NT2/D1 (cell line): ENCODE results near the gene HLA-DPB1.
"Not testable (repeated sequence)": the region's sequence is repeated elsewhere in the genome, so short reads cannot be mapped to it uniquely, and the experiment has no call there.

ENCODE experiments used
- DNase-seq: peaks from one replicate; pipeline ENCODE4 v3.0.0-alpha.2; 2011; ENCODE audit warnings: low read depth, low spot score
- H3K27me3 ChIP-seq: 2 replicates; pipeline ENCODE4 v1.6.0; 2011; ENCODE audit warnings: mild to moderate bottlenecking; ENCODE audit not compliant: insufficient read length, insufficient read depth
- H3K36me3 ChIP-seq: 2 replicates; pipeline ENCODE4 v1.6.1; 2011; ENCODE audit warnings: mild to moderate bottlenecking, low read length, mixed read lengths; ENCODE audit not compliant: insufficient read depth, insufficient read length
- H3K4me1 ChIP-seq: 2 replicates; pipeline ENCODE4 v1.5.1; 2011; ENCODE audit not compliant: insufficient read depth, insufficient read length
- H3K4me3 ChIP-seq: 2 replicates; pipeline ENCODE4 v1.5.1; 2011; ENCODE audit warnings: low read depth; ENCODE audit not compliant: insufficient read length
- H3K9ac ChIP-seq: 2 replicates; pipeline ENCODE4 v1.6.0; 2011; ENCODE audit warnings: low read depth; ENCODE audit not compliant: insufficient read length
- H3K9me3 ChIP-seq: 2 replicates; pipeline ENCODE4 v1.5.1; 2011; ENCODE audit warnings: mild to moderate bottlenecking, low read length; ENCODE audit not compliant: insufficient read depth
- SUZ12 ChIP-seq: IDR thresholded peaks from 2 replicates; pipeline ENCODE4 v1.6.1; 2011; ENCODE audit not compliant: insufficient read length, insufficient read depth; ENCODE audit errors: extremely low read depth
- YY1 ChIP-seq: IDR thresholded peaks from 2 replicates; pipeline ENCODE4 v1.6.1; 2011; ENCODE audit not compliant: insufficient read length, insufficient read depth
- ZNF274 ChIP-seq: IDR thresholded peaks from 2 replicates; pipeline ENCODE4 v1.6.1; 2011; ENCODE audit warnings: mild to moderate bottlenecking, low read depth, low read length

The HLA-DPB1 gene

DNA sequence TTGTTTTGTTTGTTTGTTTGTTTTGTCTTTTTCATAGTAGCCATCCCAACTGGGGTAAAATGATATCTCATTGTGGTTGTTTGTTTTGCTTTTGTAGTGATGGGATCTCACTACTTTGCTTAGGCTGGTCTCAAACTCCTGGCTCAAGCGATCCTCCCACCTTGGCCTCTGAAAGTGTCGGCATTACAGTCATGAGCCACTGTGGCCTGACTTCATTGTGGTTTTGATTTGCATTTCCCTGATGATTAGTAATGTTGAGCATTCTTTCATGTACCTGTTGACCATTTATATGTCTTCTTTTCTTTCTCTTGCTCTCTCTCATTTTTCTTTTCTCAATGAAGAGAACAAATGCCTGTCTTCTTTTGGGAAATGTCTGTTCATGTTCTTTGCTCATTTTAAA lies 35.6 kb upstream of the HLA-DPB1 start:
- no peak overlapping the region for H3K9ac ChIP-seq
- DNase-seq, result no peak
- no peak overlapping the region for H3K4me3 ChIP-seq
- no peaks in the 10 kb centered on the region for H3K4me1 ChIP-seq
- H3K27me3 ChIP-seq, result no peaks in the 10 kb centered on the region
- H3K9me3 ChIP-seq, result no peaks in the 10 kb centered on the region
- TF ChIP-seq YY1 (no peak), ZNF274 (no peak), SUZ12 (no peak)
- H3K36me3 ChIP-seq, result no peaks in the 10 kb centered on the region

DNA sequence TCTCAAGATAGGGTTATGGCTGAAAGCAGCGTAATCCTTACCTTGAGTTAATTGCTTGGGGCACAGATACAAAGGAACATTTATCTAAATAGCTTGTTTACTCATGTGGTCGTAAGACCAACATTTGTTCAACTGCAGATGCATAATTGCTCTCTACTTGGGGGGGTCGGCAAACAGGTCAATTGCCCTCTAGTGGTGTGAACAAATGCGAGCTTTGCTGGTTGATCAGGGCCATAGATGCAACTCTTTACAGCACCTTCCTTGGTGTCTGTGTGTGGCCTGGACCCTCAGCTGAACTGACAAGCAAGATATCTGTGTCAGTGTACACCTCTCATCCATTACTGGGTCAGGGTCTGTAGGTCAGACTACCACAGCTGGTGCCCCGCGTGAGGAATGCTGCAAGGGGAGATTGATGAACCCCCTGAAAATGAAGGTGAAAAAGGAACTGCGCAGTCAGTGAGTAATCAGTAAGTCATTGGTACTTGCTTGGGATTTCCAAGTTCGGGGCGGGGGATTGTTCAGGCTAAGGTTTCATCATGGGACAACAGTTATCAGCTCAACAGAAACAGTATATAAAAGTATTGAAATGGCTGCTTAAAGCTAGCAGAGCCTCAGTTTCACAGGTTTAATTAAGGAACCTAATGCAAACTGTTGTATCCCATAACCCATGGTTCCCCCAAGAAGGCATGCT lies 26.3 kb upstream of the HLA-DPB1 start:
- no peak for DNase-seq
- no peak for TF ChIP-seq ZNF274
- TF ChIP-seq YY1, result no peak
- no peak for TF ChIP-seq SUZ12
- H3K4me1 ChIP-seq, result no peaks in the 10 kb centered on the region
- H3K4me3 ChIP-seq, result no peak overlapping the region
- no peaks in the 10 kb centered on the region for H3K9me3 ChIP-seq
- no peak overlapping the region for H3K9ac ChIP-seq
- no peaks in the 10 kb centered on the region for H3K36me3 ChIP-seq
- no peaks in the 10 kb centered on the region for H3K27me3 ChIP-seq

DNA sequence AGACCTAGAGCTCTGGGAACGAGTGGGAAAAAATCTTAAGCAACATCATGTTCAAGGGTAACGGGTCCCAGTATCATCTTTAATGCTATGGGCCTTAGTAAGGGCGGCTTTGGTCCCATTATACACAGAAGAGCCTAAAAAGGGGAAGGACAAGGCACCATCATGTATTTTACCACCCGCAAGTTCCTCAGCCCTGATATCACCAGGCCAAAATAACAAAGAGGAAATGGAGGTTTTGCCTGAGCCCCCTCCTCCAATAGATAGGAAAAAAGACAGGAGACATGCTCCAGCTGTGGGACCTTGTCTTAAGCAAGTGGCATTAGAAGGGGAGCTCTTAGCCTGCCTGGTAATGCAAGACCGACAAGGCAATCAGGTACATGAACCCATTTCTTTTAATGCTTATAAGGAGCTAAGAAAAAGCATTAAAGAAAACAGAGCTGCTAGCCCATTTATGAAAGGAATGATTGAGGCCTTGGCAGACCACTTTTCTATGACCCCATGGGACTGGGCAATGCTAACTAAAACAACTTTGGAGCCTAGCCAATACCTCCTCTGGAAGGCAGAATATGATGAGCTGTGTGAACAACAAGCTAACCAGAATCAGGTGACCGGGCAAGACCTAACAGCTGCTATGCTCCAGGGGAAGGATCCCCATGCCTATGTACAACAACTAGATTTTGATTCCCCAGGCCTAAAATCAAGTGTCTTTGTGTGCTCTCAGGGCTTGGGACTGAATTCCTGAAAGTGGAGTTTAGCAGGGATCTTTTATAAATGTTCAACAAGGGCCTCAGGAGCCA lies 25.6 kb upstream of the HLA-DPB1 start:
- Histone ChIP-seq H3K9me3 (no peaks in the 10 kb centered on the region), H3K36me3 (no peaks in the 10 kb centered on the region), H3K9ac (no peak overlapping the region), H3K4me1 (no peaks in the 10 kb centered on the region), H3K4me3 (no peak overlapping the region), H3K27me3 (no peaks in the 10 kb centered on the region)
- TF ChIP-seq YY1 (no peak), SUZ12 (no peak), ZNF274 (no peak)
- no peak for DNase-seq

DNA sequence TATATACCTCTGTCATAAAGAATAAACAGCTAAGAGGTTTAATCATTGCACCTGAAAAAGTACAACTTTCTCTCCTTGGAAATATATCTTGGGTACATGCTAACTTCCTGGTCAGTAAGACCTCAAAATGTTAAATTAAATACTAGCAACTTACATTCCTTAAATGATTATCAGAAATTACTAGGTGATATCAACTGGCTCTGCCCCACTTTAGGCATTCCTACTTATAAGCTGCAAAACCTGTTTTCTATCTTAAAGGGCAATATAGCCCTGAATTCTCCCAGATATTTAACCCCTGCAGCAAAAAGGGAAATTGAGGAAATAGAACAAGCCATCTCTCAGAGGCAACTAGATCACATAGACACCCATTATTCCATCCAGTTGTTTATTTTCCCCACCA lies 23.2 kb upstream of the HLA-DPB1 start:
- Histone ChIP-seq H3K27me3 (no peaks in the 10 kb centered on the region), H3K4me3 (no peak overlapping the region), H3K4me1 (no peaks in the 10 kb centered on the region), H3K36me3 (no peaks in the 10 kb centered on the region), H3K9ac (no peak overlapping the region), H3K9me3 (no peaks in the 10 kb centered on the region)
- no peak for DNase-seq
- TF ChIP-seq YY1, result no peak
- TF ChIP-seq SUZ12, result no peak
- TF ChIP-seq ZNF274, result no peak

DNA sequence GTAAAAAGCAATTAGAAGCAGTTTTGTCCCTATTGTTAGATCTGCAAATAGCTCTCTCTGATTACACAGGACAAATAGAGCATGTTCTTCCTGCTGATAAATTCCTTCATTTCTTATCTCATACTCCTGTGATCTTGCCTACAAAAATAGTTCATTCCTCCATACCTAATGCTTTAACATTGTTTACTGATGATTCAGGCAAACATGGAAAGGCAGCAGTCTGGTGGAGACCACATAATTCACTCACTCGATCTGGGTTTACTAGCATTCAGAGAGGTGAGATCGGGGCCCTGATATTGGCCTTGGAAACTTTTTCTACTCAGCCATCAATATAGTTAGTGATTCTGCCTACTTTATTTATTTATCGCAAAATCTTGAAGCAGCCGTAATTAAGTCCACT lies 22.6 kb upstream of the HLA-DPB1 start:
- Histone ChIP-seq H3K4me1 (no peaks in the 10 kb centered on the region), H3K36me3 (no peaks in the 10 kb centered on the region), H3K4me3 (no peak overlapping the region), H3K9me3 (no peaks in the 10 kb centered on the region), H3K27me3 (no peaks in the 10 kb centered on the region), H3K9ac (no peak overlapping the region)
- no peak for DNase-seq
- no peak for TF ChIP-seq YY1
- no peak for TF ChIP-seq SUZ12
- no peak for TF ChIP-seq ZNF274

DNA sequence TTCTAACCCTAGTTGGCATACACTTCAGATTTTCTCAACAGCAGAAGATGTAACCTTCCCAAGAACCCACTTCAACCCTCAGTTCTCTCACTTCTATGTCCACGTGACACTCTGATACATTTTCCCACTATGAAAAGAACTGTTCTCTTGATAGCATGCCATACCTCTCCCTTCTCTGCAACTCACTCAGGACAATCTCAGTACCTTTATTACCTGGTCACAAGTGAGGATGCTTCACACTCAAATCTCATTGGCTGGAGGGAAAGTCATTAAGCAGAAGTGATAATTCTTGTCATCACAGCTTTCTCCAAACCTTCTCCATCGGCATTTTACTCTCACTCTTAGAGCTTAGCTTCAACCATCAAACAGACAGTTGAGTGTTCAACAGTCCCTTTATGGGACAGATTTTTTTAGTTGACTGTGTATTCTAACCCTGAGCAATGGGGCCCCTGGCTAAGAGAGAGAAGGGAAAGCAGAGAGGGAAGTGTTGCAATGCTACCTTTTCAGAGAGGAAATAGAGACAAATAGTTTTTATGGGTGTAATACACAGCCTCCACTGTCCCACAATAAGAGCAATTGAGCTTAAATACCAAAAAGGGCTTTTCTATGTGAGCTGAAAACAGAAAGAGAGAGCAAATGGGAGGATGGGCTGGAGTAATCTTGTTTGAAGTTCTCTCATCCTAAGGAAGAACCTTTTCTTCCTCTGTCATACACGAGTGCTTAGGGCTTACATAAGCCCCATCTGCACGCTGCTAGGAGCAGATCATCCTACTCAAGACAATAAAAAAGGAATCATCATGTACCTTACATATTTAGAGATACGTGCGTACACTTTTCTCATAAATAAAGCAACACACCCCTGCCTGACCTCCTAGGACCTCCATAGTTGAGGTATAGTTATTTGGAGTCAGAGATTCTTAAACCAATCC lies 18.3 kb upstream of the HLA-DPB1 start:
- Histone ChIP-seq H3K27me3 (no peaks in the 10 kb centered on the region), H3K9me3 (peaks cover 4% of the 10 kb centered on the region), H3K9ac (no peak overlapping the region), H3K4me1 (no peaks in the 10 kb centered on the region), H3K36me3 (no peaks in the 10 kb centered on the region), H3K4me3 (no peak overlapping the region)
- no peak for DNase-seq
- TF ChIP-seq ZNF274 (no peak), YY1 (no peak), SUZ12 (no peak)

DNA sequence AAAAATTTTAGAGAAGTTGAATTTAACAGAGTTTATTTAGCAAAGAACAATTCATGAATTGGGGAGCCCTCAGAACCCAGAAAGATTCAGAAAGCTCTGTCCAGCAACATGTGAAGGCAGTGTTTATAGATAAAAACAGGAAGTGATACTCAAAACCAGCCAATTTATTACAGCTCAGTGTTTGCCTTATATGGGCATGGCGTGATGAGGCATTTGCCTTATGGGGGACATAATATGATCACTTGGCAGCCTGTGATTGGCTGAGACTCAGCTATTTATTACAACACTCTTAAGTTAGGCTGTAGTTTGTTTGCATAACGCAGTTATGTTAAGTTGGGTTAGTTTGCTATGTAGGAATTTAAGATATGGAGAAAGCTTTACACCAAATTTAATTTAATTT lies 13.8 kb upstream of the HLA-DPB1 start:
- Histone ChIP-seq H3K36me3 (no peaks in the 10 kb centered on the region), H3K4me3 (no peak overlapping the region), H3K27me3 (no peaks in the 10 kb centered on the region), H3K9ac (no peak overlapping the region), H3K4me1 (no peaks in the 10 kb centered on the region), H3K9me3 (peaks cover 4% of the 10 kb centered on the region)
- no peak for DNase-seq
- TF ChIP-seq ZNF274, result no peak

DNA sequence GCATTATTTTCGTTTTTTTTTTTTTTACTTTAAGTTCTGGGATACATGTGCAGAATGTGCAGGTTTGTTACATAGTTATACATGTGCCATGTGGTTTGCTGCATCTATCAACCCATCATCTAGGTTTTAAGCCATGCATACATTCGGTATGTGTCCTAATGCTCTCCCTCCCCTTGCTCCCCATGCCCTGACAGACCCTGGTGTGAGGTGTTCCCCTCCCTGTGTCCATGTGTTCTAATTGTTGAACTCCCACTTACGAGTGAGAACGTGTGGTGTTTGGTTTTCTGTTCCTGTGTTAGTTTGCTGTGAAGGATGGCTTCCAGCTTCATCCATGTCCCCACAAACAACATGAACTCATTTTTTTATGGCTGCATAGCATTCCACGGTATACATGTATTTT lies 12.4 kb upstream of the HLA-DPB1 start:
- not testable (repeated sequence) for H3K9me3 ChIP-seq, H3K4me1 ChIP-seq, H3K4me3 ChIP-seq, H3K9ac ChIP-seq, H3K36me3 ChIP-seq, H3K27me3 ChIP-seq, DNase-seq
